ENCODE measurements around the gene PRSS23.

DNA sequence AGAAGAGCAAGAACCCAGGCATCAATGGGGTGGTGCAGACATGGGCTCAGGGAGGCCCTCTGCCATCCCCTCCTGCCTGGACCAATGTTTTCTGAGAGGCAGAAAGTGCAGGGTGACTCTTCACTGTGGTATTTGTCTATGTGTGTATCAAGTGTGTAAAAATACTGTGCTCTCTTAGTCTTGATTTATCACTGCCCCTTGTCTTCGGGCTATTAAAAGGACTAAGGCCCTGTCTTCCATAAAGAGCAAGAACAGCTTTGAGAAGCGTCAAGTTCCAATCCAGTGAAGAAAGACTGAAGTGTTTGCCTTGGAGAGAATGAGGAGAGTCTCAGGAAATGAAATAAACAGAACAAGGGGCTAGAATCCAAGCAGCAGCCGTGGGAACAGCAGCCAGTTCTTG lies 14.4 kb downstream of the PRSS23 start:
- TF ChIP-seq, protein P1, sequence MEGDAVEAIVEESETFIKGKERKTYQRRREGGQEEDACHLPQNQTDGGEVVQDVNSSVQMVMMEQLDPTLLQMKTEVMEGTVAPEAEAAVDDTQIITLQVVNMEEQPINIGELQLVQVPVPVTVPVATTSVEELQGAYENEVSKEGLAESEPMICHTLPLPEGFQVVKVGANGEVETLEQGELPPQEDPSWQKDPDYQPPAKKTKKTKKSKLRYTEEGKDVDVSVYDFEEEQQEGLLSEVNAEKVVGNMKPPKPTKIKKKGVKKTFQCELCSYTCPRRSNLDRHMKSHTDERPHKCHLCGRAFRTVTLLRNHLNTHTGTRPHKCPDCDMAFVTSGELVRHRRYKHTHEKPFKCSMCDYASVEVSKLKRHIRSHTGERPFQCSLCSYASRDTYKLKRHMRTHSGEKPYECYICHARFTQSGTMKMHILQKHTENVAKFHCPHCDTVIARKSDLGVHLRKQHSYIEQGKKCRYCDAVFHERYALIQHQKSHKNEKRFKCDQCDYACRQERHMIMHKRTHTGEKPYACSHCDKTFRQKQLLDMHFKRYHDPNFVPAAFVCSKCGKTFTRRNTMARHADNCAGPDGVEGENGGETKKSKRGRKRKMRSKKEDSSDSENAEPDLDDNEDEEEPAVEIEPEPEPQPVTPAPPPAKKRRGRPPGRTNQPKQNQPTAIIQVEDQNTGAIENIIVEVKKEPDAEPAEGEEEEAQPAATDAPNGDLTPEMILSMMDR (conservative IDR thresholded peaks at IDR 0.05): no peak
- TF ChIP-seq ZFX (IDR thresholded peaks at IDR 0.05): no peak
